SK-N-DZ (cell line): Measurements from ENCODE around the gene RPL7A.

Experiments used
- DNase-seq: peaks from one replicate; pipeline ENCODE4 v3.0.0-alpha.2; 2015; ENCODE audit warnings: low spot score

Gene RPL7A

GRCh38 chr9:133347515-133347984 is 468 bp upstream of the RPL7A start:
- no peak for DNase-seq

GRCh38 chr9:133348718-133349573 is 928 bp downstream of the RPL7A start:
- DNase-seq, result no peak

GRCh38 chr9:133349965-133350616 is 2.1 kb downstream of the RPL7A start:
- DNase-seq, result no peak

GRCh38 chr9:133351526-133351907 is 3.5 kb downstream of the RPL7A start:
- no peak for DNase-seq

GRCh38 chr9:133351908-133352634 is 4.1 kb downstream of the RPL7A start:
- DNase-seq, result peak; percentile 64

GRCh38 chr9:133352635-133353340 is 4.8 kb downstream of the RPL7A start:
- DNase-seq, result no peak

- DNase-seq, result no peak
Observed at GRCh38 chr9:133353548-133353947, 5.5 kb downstream of the RPL7A start.

GRCh38 chr9:133354766-133355165 is 6.7 kb downstream of the RPL7A start:
- DNase-seq, result no peak

- DNase-seq, result no peak
Observed at GRCh38 chr9:133355881-133356357, 7.9 kb downstream of the RPL7A start.

- peak; percentile 73 for DNase-seq
Observed at GRCh38 chr9:133356391-133357091, 8.5 kb downstream of the RPL7A start, which contains the start of the genes SURF1 and SURF2. TSS of gene SURF1 (minus strand) at chr9:133356487. CDS start at chr9:133356453, 34 bp downstream. TSS of gene SURF2 (plus strand) at chr9:133356550. CDS start at chr9:133356593, 43 bp downstream.

GRCh38 chr9:133357656-133358055 is 9.6 kb downstream of the RPL7A start:
- DNase-seq, result no peak

- DNase-seq, result peak; percentile 60
Observed at GRCh38 chr9:133359399-133360175, 11.6 kb downstream of the RPL7A start.

- DNase-seq, result no peak
Observed at GRCh38 chr9:133360400-133361393, 12.7 kb downstream of the RPL7A start.

- DNase-seq, result no peak
Observed at GRCh38 chr9:133361507-133362092, 13.6 kb downstream of the RPL7A start.

- no peak for DNase-seq
Observed at GRCh38 chr9:133362359-133363044, 14.5 kb downstream of the RPL7A start.

GRCh38 chr9:133366435-133366834 is 18.4 kb downstream of the RPL7A start:
- DNase-seq, result no peak

- DNase-seq, result no peak
Observed at GRCh38 chr9:133367221-133367620, 19.2 kb downstream of the RPL7A start.
